H1 (cell line): Measurements from ENCODE around the gene C9orf43. TPM values are rescaled to one million over a fixed set of nuclear protein-coding genes. Genes with fewer than 3 reads are reported as not detected.
A peak's percentile ranks its signal among the peaks of the same experiment; 100 is the strongest.

Experiments used
- CTCF ChIA-PET: fragments of 300-600 bp; sonication (Branson Sonifier 250); formaldehyde crosslinking; loops from one replicate; lab custom pipeline; 2021; ENCODE audit not compliant: partially characterized antibody; lab: Charles Lee
- POLR2A ChIA-PET: fragments of 300-600 bp; sonication (Branson Sonifier 250); formaldehyde crosslinking; loops from one replicate; lab custom pipeline; 2021; ENCODE audit warnings: inconsistent platforms; ENCODE audit not compliant: partially characterized antibody; lab: Charles Lee
- DNase-seq, 2 experiments: peaks; one replicate each; pipeline versions ENCODE4 v3.0.0 to v3.0.0-alpha.2; 2010 to 2022; ENCODE audit warnings: low spot score in 2 of 2, low read depth in 1 of 2, mixed read lengths in 1 of 2
- FAIRE-seq: peaks from 2 replicates; lab custom pipeline; 2011; peaks lifted over from hg19 to GRCh38; lab: Jason Lieb, UNC
- H2AFZ ChIP-seq: 2 replicates; pipeline ENCODE4 v1.8.1; 2012; ENCODE audit warnings: low read length, inconsistent platforms
- H2AK5ac ChIP-seq: 2 replicates; pipeline ENCODE4 v1.6.1; 2013; ENCODE audit warnings: low read depth, low read length
- H2BK120ac ChIP-seq: replicated peaks from 2 replicates; pipeline ENCODE3; 2013; ENCODE audit warnings: low read depth, low read length, inconsistent platforms
- H2BK12ac ChIP-seq: 2 replicates; pipeline ENCODE4 v1.6.1; 2013; ENCODE audit warnings: low read depth, low read length
- H2BK15ac ChIP-seq: 2 replicates; pipeline ENCODE4 v1.6.1; 2013; ENCODE audit warnings: low read length
- H2BK20ac ChIP-seq: 2 replicates; pipeline ENCODE4 v1.6.1; 2013; ENCODE audit warnings: low read length
- H2BK5ac ChIP-seq: 2 replicates; pipeline ENCODE4 v1.6.1; 2013; ENCODE audit warnings: low read depth, low read length
- H3K14ac ChIP-seq: 2 replicates; pipeline ENCODE4 v1.6.1; 2013; ENCODE audit warnings: inconsistent platforms; ENCODE audit not compliant: insufficient read length
- H3K18ac ChIP-seq: 2 replicates; pipeline ENCODE4 v1.6.1; 2013; ENCODE audit warnings: low read length; ENCODE audit errors: extremely low read depth
- H3K23ac ChIP-seq: 2 replicates; pipeline ENCODE4 v1.6.1; 2013; ENCODE audit warnings: inconsistent platforms; ENCODE audit not compliant: insufficient read length
- H3K23me2 ChIP-seq: 2 replicates; pipeline ENCODE4 v1.6.1; 2013; ENCODE audit warnings: low read depth, low read length
- H3K27ac ChIP-seq: 2 replicates; pipeline ENCODE4 v1.6.1; 2011; ENCODE audit warnings: low read depth, low read length, inconsistent platforms
- H3K27me3 ChIP-seq, 4 experiments: replicated peaks in 1 of 4; 1 replicate in 1 of 4; 2 replicates in 3 of 4; pipeline versions ENCODE4 v1.6.1 to v1.8.1; 2011 to 2013; ENCODE audit warnings: low read length in 3 of 4, mild to moderate bottlenecking in 3 of 4, inconsistent platforms in 2 of 4, mixed read lengths in 2 of 4, moderate library complexity in 1 of 4; ENCODE audit not compliant: control insufficient read depth in 3 of 4, insufficient read depth in 3 of 4; ENCODE audit errors: extremely low read depth in 1 of 4
- H3K36me3 ChIP-seq, 4 experiments: 2 replicates each; pipeline versions ENCODE4 v1.6.1 to v1.8.1; 2011 to 2013; ENCODE audit warnings: mild to moderate bottlenecking in 4 of 4, low read length in 3 of 4, moderate library complexity in 2 of 4, control low read depth in 1 of 4, inconsistent platforms in 1 of 4; ENCODE audit not compliant: insufficient read depth in 4 of 4, control insufficient read depth in 2 of 4
- H3K4ac ChIP-seq: replicated peaks from 2 replicates; pipeline ENCODE3; 2013; ENCODE audit warnings: low read length, low read depth, mixed read lengths, inconsistent platforms; ENCODE audit not compliant: insufficient read length
- H3K4me1 ChIP-seq, 4 experiments: replicated peaks in 1 of 4; 1 replicate in 1 of 4; 2 replicates in 3 of 4; pipeline versions ENCODE4 v1.6.1 to v1.8.1; 2011 to 2013; ENCODE audit warnings: low read length in 3 of 4, inconsistent platforms in 2 of 4, mixed read lengths in 1 of 4; ENCODE audit not compliant: insufficient read depth in 4 of 4, control insufficient read depth in 3 of 4
- H3K4me2 ChIP-seq, 2 experiments: 2 replicates each; pipeline versions ENCODE4 v1.6.1 to v1.8.1; 2011 to 2013; ENCODE audit warnings: low read depth in 2 of 2, low read length in 2 of 2, control low read depth in 1 of 2, inconsistent platforms in 1 of 2, mild to moderate bottlenecking in 1 of 2; ENCODE audit not compliant: insufficient read depth in 1 of 2
- H3K4me3 ChIP-seq, 4 experiments: fragments of 200-600, 300-600 bp in 1 of 4; sonication (generic), shearing (Covaris generic), sonication (Bioruptor Twin) in 1 of 4; 2 replicates each; pipeline versions ENCODE4 v1.5.1 to v1.8.1; 2011 to 2016; ENCODE audit warnings: low read length in 4 of 4, low read depth in 3 of 4, control low read depth in 2 of 4, inconsistent platforms in 2 of 4, mild to moderate bottlenecking in 2 of 4, mixed read lengths in 1 of 4, moderate library complexity in 1 of 4; ENCODE audit not compliant: insufficient read depth in 2 of 4; ENCODE audit errors: extremely low read depth in 1 of 4
- H3K56ac ChIP-seq: replicated peaks from 2 replicates; pipeline ENCODE3; 2013; ENCODE audit warnings: low read depth, mild to moderate bottlenecking, mixed read lengths, low read length, inconsistent platforms; ENCODE audit not compliant: insufficient read length
- H3K79me1 ChIP-seq: 2 replicates; pipeline ENCODE4 v1.6.1; 2013; ENCODE audit warnings: low read depth, low read length, control low read depth
- H3K79me2 ChIP-seq, 2 experiments: 2 replicates each; pipeline versions ENCODE4 v1.6.1 to v1.8.1; 2012 to 2013; ENCODE audit warnings: low read length in 2 of 2, mild to moderate bottlenecking in 2 of 2, inconsistent platforms in 1 of 2; ENCODE audit not compliant: insufficient read depth in 2 of 2, control insufficient read depth in 1 of 2
- H3K9ac ChIP-seq, 4 experiments: replicated peaks in 1 of 4; 1 replicate in 1 of 4; 2 replicates in 3 of 4; pipeline versions ENCODE4 v1.6.1 to v1.8.1; 2011 to 2013; ENCODE audit warnings: low read depth in 3 of 4, low read length in 3 of 4, control low read depth in 2 of 4, mild to moderate bottlenecking in 2 of 4, moderate library complexity in 2 of 4, inconsistent platforms in 1 of 4; ENCODE audit errors: extremely low read depth in 1 of 4
- H3K9me3 ChIP-seq, 2 experiments: 2 replicates each; pipeline versions ENCODE4 v1.6.1 to v1.8.1; 2012 to 2013; ENCODE audit warnings: mild to moderate bottlenecking in 2 of 2, moderate library complexity in 2 of 2, control low read depth in 1 of 2, inconsistent platforms in 1 of 2, low read depth in 1 of 2, low read length in 1 of 2, mixed read lengths in 1 of 2; ENCODE audit not compliant: insufficient read depth in 2 of 2
- H4K20me1 ChIP-seq, 2 experiments: replicated peaks in 1 of 2; 2 replicates each; pipeline versions ENCODE3 to v1.8.1; 2011 to 2013; ENCODE audit warnings: inconsistent platforms in 2 of 2, low read length in 2 of 2, mild to moderate bottlenecking in 1 of 2; ENCODE audit not compliant: insufficient read depth in 2 of 2, control insufficient read depth in 1 of 2
- H4K5ac ChIP-seq: 2 replicates; pipeline ENCODE4 v1.6.1; 2013; ENCODE audit warnings: low read length, low read depth, mixed read lengths, inconsistent platforms; ENCODE audit not compliant: insufficient read length
- H4K8ac ChIP-seq: 2 replicates; pipeline ENCODE4 v1.8.0; 2013; ENCODE audit warnings: mild to moderate bottlenecking, moderate library complexity, low read length, inconsistent platforms; ENCODE audit not compliant: insufficient read depth; ENCODE audit errors: extremely low read depth
- H4K91ac ChIP-seq: replicated peaks from 2 replicates; pipeline ENCODE3; 2013; ENCODE audit warnings: low read length, mixed read lengths, inconsistent platforms; ENCODE audit not compliant: insufficient read length
- CTBP2 ChIP-seq: IDR thresholded peaks from 2 replicates; pipeline ENCODE4 v1.7.0; 2011; ENCODE audit warnings: borderline replicate concordance, mild to moderate bottlenecking, moderate library complexity, mixed read lengths, low read length; ENCODE audit not compliant: insufficient read depth, insufficient read length
- HDAC2 ChIP-seq, 2 experiments: fragments of 300-600 bp in 1 of 2; sonication (generic) in 1 of 2; IDR thresholded peaks; 2 replicates each; pipeline ENCODE4 v1.6.1; 2011 to 2012; ENCODE audit warnings: low read depth in 2 of 2, low read length in 2 of 2, mild to moderate bottlenecking in 2 of 2, moderate library complexity in 2 of 2, borderline replicate concordance in 1 of 2, inconsistent platforms in 1 of 2
- RBBP5 ChIP-seq: IDR thresholded peaks from 2 replicates; pipeline ENCODE4 v1.7.1; 2012; ENCODE audit warnings: low read depth, mild to moderate bottlenecking, inconsistent platforms, low read length, moderate library complexity, borderline replicate concordance
- TEAD4 ChIP-seq: IDR thresholded peaks from 2 replicates; pipeline ENCODE4 v1.6.1; 2012; ENCODE audit warnings: low read depth, low read length, inconsistent platforms, mixed read lengths
- WGBS, 2 experiments: shearing (Covaris generic) in 1 of 2; methylation state at CpG; one replicate each; pipeline versions ENCODE4 v1.1.6 to v1.1.7; 2013 to 2015; ENCODE audit warnings: low lambda C conversion rate in 2 of 2, mixed read lengths in 2 of 2, inconsistent platforms in 1 of 2, low coverage in 1 of 2, missing lambda C conversion rate in 1 of 2; ENCODE audit not compliant: insufficient replicate concordance in 2 of 2, insufficient coverage in 1 of 2, insufficient read length in 1 of 2; ENCODE audit errors: extremely low coverage in 1 of 2, missing lambda C conversion rate in 1 of 2; 5-methylcytosine and 5-hydroxymethylcytosine counted together
- polyA plus RNA-seq, 7 experiments: library from polyadenylated mRNA; depleted of rRNA in 3 of 7; stranded (reverse) in 5 of 7; unstranded in 2 of 7; fragments of >200 nt in 5 of 7; fragments of 200-250 nt in 2 of 7; gene quantifications; 1 replicate in 5 of 7; 2 replicates in 1 of 7; 4 replicates in 1 of 7; pipeline versions ENCODE4 v1.2.1 to v1.2.3, GENCODE V29; 2011 to 2013; ENCODE audit warnings: missing spikeins in 2 of 7, mixed read lengths in 2 of 7
- total RNA-seq: library from RNA; stranded (reverse); fragmentation: NEBNext Ultra II Directional; extraction: Animal tissue kit (Norgen Biotek cat#: 25700); gene quantifications from 2 replicates; pipeline ENCODE4 v1.2.1, GENCODE V29; 2021

Gene C9orf43
- total and polyA plus RNA-seq, 2 of the 8 experiments (the other 6 are each of a cell fraction or from before 2014, with no cell fraction given): 0.35 to 0.52 TPM

- no peak overlapping the region for H3K4me3 ChIP-seq
- H3K4ac ChIP-seq: no peak overlapping the region
- 100% methylated on average over 1 of the region's 1 CpG; no CpG with 5 or more reads in 1 of the 2 experiments for WGBS, 2 experiments
- H3K4me2 ChIP-seq: 0 out of 4 replicates have a peak overlapping the region, but pooled peaks of 1 of the 2 experiments have one; percentile 20
- no peaks in the 10 kb centered on the region; a peak in 1 of 7 replicates for H3K27me3 ChIP-seq
- H3K14ac ChIP-seq: no peak overlapping the region
- no peak overlapping the region for H4K8ac ChIP-seq
- peak overlapping the region; percentile 78 for H2AFZ ChIP-seq
- DNase-seq (no peak), FAIRE-seq (no peak)
- no peak overlapping the region for H3K56ac ChIP-seq
- ChIA-PET CTCF (no interaction called here), POLR2A (interaction anchor here (1.2 to 1.6 kb wide), 2 partner anchors 19 to 30 kb away, joined by 3 read pairs; partner anchors contain the start of genes C9orf43 and POLE3)
- H2BK20ac ChIP-seq: no peak overlapping the region
- H4K91ac ChIP-seq: no peak overlapping the region
- H3K9me3 ChIP-seq: no peaks in the 10 kb centered on the region
- H2BK5ac ChIP-seq: no peak overlapping the region
- H3K36me3 ChIP-seq: no peaks in the 10 kb centered on the region
- H3K18ac ChIP-seq: no peak overlapping the region; the same call in 1 of the 2 replicates
- no peak overlapping the region for H2BK120ac ChIP-seq
- H3K4me1 ChIP-seq: no peaks in the 10 kb centered on the region; a peak in 1 of 7 replicates
- no peaks in the 10 kb centered on the region for H3K79me1 ChIP-seq
- H3K79me2 ChIP-seq: no peaks in the 10 kb centered on the region
- H2AK5ac ChIP-seq: no peak overlapping the region
- no peak overlapping the region for H3K23ac ChIP-seq
- no peak overlapping the region for H2BK15ac ChIP-seq
- no peak overlapping the region for H2BK12ac ChIP-seq
- H3K23me2 ChIP-seq: peaks cover 3% of the 10 kb centered on the region; the same call in 1 of the 2 replicates
- H4K20me1 ChIP-seq: no peaks in the 10 kb centered on the region
- peak overlapping the region in 1 of 4 experiments; percentile 10; a peak in 1 of 7 replicates for H3K9ac ChIP-seq
- no peak overlapping the region for H3K27ac ChIP-seq
- no peak overlapping the region for H4K5ac ChIP-seq
- TF ChIP-seq RBBP5 (no peak), HDAC2 (IDR thresholded peaks at IDR 0.05; ENCODE audit: borderline replicate concordance in 1 of 2, low read depth in 2 of 2, low read length in 2 of 2) (no peak), CTBP2 (no peak), TEAD4 (no peak)
These were observed 29.6 kb upstream of the C9orf43 start for GRCh38 chr9:113380869-113381378.
